Activated naive CD8-positive, alpha-beta T cell (primary cell): ENCODE measurements around the gene ASTN2.
"Not testable (repeated sequence)": the region's sequence is repeated elsewhere in the genome, so short reads cannot be mapped to it uniquely, and the experiment has no call there.

Experiments used
- H3K27ac Mint-ChIP-seq: one replicate; pipeline ENCODE4 v1.8.0; 2021; ENCODE audit warnings: mixed read lengths
- H3K27me3 Mint-ChIP-seq: one replicate; pipeline ENCODE4 v1.8.0; 2021; ENCODE audit warnings: mixed read lengths
- H3K36me3 Mint-ChIP-seq: one replicate; pipeline ENCODE4 v1.8.0; 2021; ENCODE audit warnings: mixed read lengths
- H3K4me1 Mint-ChIP-seq: one replicate; pipeline ENCODE4 v1.8.0; 2021; ENCODE audit warnings: low read depth, mixed read lengths
- H3K4me3 Mint-ChIP-seq: one replicate; pipeline ENCODE4 v1.8.0; 2021; ENCODE audit warnings: mild to moderate bottlenecking, mixed read lengths
- H3K9me3 Mint-ChIP-seq: one replicate; pipeline ENCODE4 v1.8.0; 2021; ENCODE audit warnings: low read depth, mixed read lengths

The ASTN2 gene

GRCh38 chr9:117081641-117082317 lies 333.1 kb downstream of the ASTN2 start:
- Mint-ChIP-seq H3K4me3 (no peak overlapping the region), H3K27me3 (no peaks in the 10 kb centered on the region), H3K36me3 (no peaks in the 10 kb centered on the region), H3K27ac (no peak overlapping the region), H3K9me3 (peaks cover 4% of the 10 kb centered on the region), H3K4me1 (no peaks in the 10 kb centered on the region)

GRCh38 chr9:117080765-117081390 lies 334.0 kb downstream of the ASTN2 start:
- Mint-ChIP-seq H3K27me3 (no peaks in the 10 kb centered on the region), H3K36me3 (no peaks in the 10 kb centered on the region), H3K4me3 (no peak overlapping the region), H3K4me1 (no peaks in the 10 kb centered on the region), H3K9me3 (peaks cover 5% of the 10 kb centered on the region), H3K27ac (no peak overlapping the region)

- H3K36me3 Mint-ChIP-seq, result no peaks in the 10 kb centered on the region
- H3K27ac Mint-ChIP-seq, result no peak overlapping the region
- no peak overlapping the region for H3K4me3 Mint-ChIP-seq
- H3K27me3 Mint-ChIP-seq, result peaks cover 3% of the 10 kb centered on the region
- H3K4me1 Mint-ChIP-seq, result no peaks in the 10 kb centered on the region
- peaks cover 15% of the 10 kb centered on the region for H3K9me3 Mint-ChIP-seq
Measured at GRCh38 chr9:117076571-117077290, 338.1 kb downstream of the ASTN2 start.

GRCh38 chr9:117075636-117076035 lies 339.2 kb downstream of the ASTN2 start:
- peaks cover 3% of the 10 kb centered on the region for H3K27me3 Mint-ChIP-seq
- H3K27ac Mint-ChIP-seq, result no peak overlapping the region
- peaks cover 15% of the 10 kb centered on the region for H3K9me3 Mint-ChIP-seq
- no peak overlapping the region for H3K4me3 Mint-ChIP-seq
- no peaks in the 10 kb centered on the region for H3K36me3 Mint-ChIP-seq
- no peaks in the 10 kb centered on the region for H3K4me1 Mint-ChIP-seq

- no peak overlapping the region for H3K27ac Mint-ChIP-seq
- no peaks in the 10 kb centered on the region for H3K36me3 Mint-ChIP-seq
- peaks cover 3% of the 10 kb centered on the region for H3K27me3 Mint-ChIP-seq
- no peak overlapping the region for H3K4me3 Mint-ChIP-seq
- peaks cover 15% of the 10 kb centered on the region for H3K9me3 Mint-ChIP-seq
- no peaks in the 10 kb centered on the region for H3K4me1 Mint-ChIP-seq
Measured at GRCh38 chr9:117074784-117075520, 339.9 kb downstream of the ASTN2 start.

GRCh38 chr9:117074342-117074662 lies 340.6 kb downstream of the ASTN2 start:
- H3K36me3 Mint-ChIP-seq, result no peaks in the 10 kb centered on the region
- no peaks in the 10 kb centered on the region for H3K4me1 Mint-ChIP-seq
- peaks cover 3% of the 10 kb centered on the region for H3K27me3 Mint-ChIP-seq
- peaks cover 15% of the 10 kb centered on the region for H3K9me3 Mint-ChIP-seq
- no peak overlapping the region for H3K27ac Mint-ChIP-seq
- no peak overlapping the region for H3K4me3 Mint-ChIP-seq

GRCh38 chr9:117073539-117074341 lies 341.1 kb downstream of the ASTN2 start:
- H3K9me3 Mint-ChIP-seq, result peaks cover 15% of the 10 kb centered on the region
- H3K27me3 Mint-ChIP-seq, result peaks cover 3% of the 10 kb centered on the region
- H3K36me3 Mint-ChIP-seq, result no peaks in the 10 kb centered on the region
- no peak overlapping the region for H3K4me3 Mint-ChIP-seq
- H3K27ac Mint-ChIP-seq, result no peak overlapping the region
- no peaks in the 10 kb centered on the region for H3K4me1 Mint-ChIP-seq

- Mint-ChIP-seq H3K4me1 (no peaks in the 10 kb centered on the region), H3K4me3 (no peak overlapping the region), H3K36me3 (no peaks in the 10 kb centered on the region), H3K27me3 (peaks cover 3% of the 10 kb centered on the region), H3K27ac (no peak overlapping the region), H3K9me3 (peaks cover 15% of the 10 kb centered on the region)
Measured at GRCh38 chr9:117073071-117073470, 341.8 kb downstream of the ASTN2 start.

- H3K9me3 Mint-ChIP-seq, result peaks cover 15% of the 10 kb centered on the region
- H3K27me3 Mint-ChIP-seq, result peaks cover 3% of the 10 kb centered on the region
Measured at GRCh38 chr9:117072216-117072615, 342.6 kb downstream of the ASTN2 start.

GRCh38 chr9:117071673-117072207 lies 343.1 kb downstream of the ASTN2 start:
- not testable (repeated sequence) for H3K4me1 Mint-ChIP-seq, H3K4me3 Mint-ChIP-seq, H3K27me3 Mint-ChIP-seq, H3K36me3 Mint-ChIP-seq, H3K27ac Mint-ChIP-seq
- peaks cover 10% of the 10 kb centered on the region for H3K9me3 Mint-ChIP-seq

More at GRCh38 chr9:117072216-117072615, 342.6 kb downstream of the ASTN2 start:
- no peaks in the 10 kb centered on the region for H3K4me1 Mint-ChIP-seq
- H3K36me3 Mint-ChIP-seq, result no peaks in the 10 kb centered on the region
- H3K27ac Mint-ChIP-seq, result no peak overlapping the region
- H3K4me3 Mint-ChIP-seq, result no peak overlapping the region

- Mint-ChIP-seq H3K4me3 (no peak overlapping the region), H3K9me3 (peaks cover 3% of the 10 kb centered on the region), H3K27ac (no peak overlapping the region), H3K36me3 (no peaks in the 10 kb centered on the region), H3K4me1 (no peaks in the 10 kb centered on the region), H3K27me3 (no peaks in the 10 kb centered on the region)
Measured at GRCh38 chr9:117063721-117064471, 351.0 kb downstream of the ASTN2 start.

- Mint-ChIP-seq H3K9me3 (peaks cover 3% of the 10 kb centered on the region), H3K4me1 (no peaks in the 10 kb centered on the region), H3K4me3 (no peak overlapping the region), H3K27me3 (no peaks in the 10 kb centered on the region), H3K27ac (no peak overlapping the region), H3K36me3 (no peaks in the 10 kb centered on the region)
Measured at GRCh38 chr9:117060963-117061362, 353.9 kb downstream of the ASTN2 start.

GRCh38 chr9:117050007-117050406 lies 364.9 kb downstream of the ASTN2 start:
- Mint-ChIP-seq H3K27me3 (no peaks in the 10 kb centered on the region), H3K9me3 (no peaks in the 10 kb centered on the region)

More at GRCh38 chr9:117050007-117050406, 364.9 kb downstream of the ASTN2 start:
- no peaks in the 10 kb centered on the region for H3K4me1 Mint-ChIP-seq
- H3K27ac Mint-ChIP-seq, result no peak overlapping the region
- H3K4me3 Mint-ChIP-seq, result no peak overlapping the region
- H3K36me3 Mint-ChIP-seq, result no peaks in the 10 kb centered on the region
